OCI-LY1 (cell line): ENCODE measurements around the gene ZNF814.
"Not testable (repeated sequence)": the region's sequence is repeated elsewhere in the genome, so short reads cannot be mapped to it uniquely, and the experiment has no call there.

ENCODE experiments used
- CTCF ChIP-seq: fragments of 200-600 bp; sonication (generic), shearing (Covaris generic); IDR thresholded peaks from 2 replicates; pipeline ENCODE4 v1.5.1; 2017; ENCODE audit warnings: mild to moderate bottlenecking, antibody characterized with exemption, low read length, moderate library complexity, mixed read lengths
- EZH2 ChIP-seq: fragments of 200-600 bp; sonication (generic), shearing (Covaris generic); IDR thresholded peaks from 2 replicates; pipeline ENCODE4 v1.8.0; 2017; ENCODE audit warnings: borderline replicate concordance, mixed run types, mild to moderate bottlenecking, antibody characterized with exemption, low read length, moderate library complexity, mixed read lengths

DNA sequence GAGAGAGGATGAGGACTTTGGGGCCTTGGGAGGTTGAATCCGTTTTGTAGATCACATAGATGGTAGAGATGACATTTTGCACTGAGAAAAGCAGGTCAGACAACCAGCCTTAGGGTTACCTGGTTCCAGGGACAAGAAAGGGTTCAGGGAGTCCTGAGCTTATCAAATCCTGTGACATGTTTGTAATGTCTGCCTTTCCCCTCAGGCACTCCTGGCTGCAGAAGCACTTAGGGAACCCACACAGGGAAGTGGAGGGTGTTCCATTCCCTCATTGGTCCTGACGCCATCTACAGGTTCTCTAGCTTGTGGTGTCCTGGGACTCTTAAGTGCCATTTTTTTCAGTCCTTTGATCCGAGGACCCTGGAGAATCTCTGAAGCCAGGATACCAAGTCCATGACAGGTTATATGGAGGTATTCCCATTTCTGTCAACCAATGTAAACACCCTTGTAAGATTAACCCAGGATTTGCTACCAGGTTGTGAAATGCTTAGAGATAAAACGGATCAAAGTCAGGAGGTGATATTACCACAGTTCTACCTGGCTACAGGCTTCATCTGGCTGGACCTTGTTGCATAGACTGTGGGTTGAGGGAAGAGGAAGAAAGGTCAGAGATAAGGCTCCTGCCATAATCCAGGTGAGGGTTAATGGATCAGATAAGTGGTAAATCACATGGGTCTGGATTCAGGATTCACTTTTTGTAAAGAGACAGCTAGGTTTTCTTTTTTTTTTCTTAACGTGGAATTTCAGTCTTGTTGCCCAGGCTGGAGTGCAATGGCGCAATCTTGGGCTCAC, 36.8 kb downstream of the ZNF814 start:
- TF ChIP-seq CTCF, EZH2: not testable (repeated sequence)
